Activated CD8-positive, alpha-beta T cell treated with anti-CD3 and anti-CD28 coated beads, Interleukin-2, amount 10 ng/mL, durations not matched to agents 7 days and 5 days (primary cell): Measurements from ENCODE around the gene CCDC88B. TPM values are rescaled to one million over a fixed set of nuclear protein-coding genes. Genes with fewer than 3 reads are reported as not detected.

Experiments used
- ATAC-seq: fragments of 150-1000 bp; cut with Tn5 transposase; one replicate; pipeline ENCODE4 v1.10.0; 2021; ENCODE audit warnings: moderate library complexity
- CTCF ChIA-PET: fragments of 350-600 bp; sonication (Branson Sonifier 250); formaldehyde crosslinking; loops from one replicate; lab custom pipeline; 2021; ENCODE audit warnings: antibody characterized with exemption; lab: Charles Lee
- POLR2A ChIA-PET: fragments of 350-600 bp; sonication (Branson Sonifier 250); formaldehyde crosslinking; loops from one replicate; lab custom pipeline; 2021; ENCODE audit warnings: antibody characterized with exemption; lab: Charles Lee
- DNase-seq: peaks from one replicate; pipeline ENCODE4 v3.0.0-alpha.2; 2020
- H3K27ac Mint-ChIP-seq: one replicate; pipeline ENCODE4 v1.8.0; 2021; ENCODE audit warnings: mild to moderate bottlenecking, mixed read lengths
- H3K27me3 Mint-ChIP-seq: one replicate; pipeline ENCODE4 v1.8.0; 2021; ENCODE audit warnings: low read depth, mixed read lengths
- H3K36me3 Mint-ChIP-seq: one replicate; pipeline ENCODE4 v1.8.0; 2021; ENCODE audit warnings: low read depth, mixed read lengths
- H3K4me1 Mint-ChIP-seq: one replicate; pipeline ENCODE4 v1.8.0; 2021; ENCODE audit warnings: low read depth, mixed read lengths
- H3K4me3 Mint-ChIP-seq: one replicate; pipeline ENCODE4 v1.8.0; 2021; ENCODE audit warnings: mild to moderate bottlenecking, mixed read lengths
- H3K9me3 Mint-ChIP-seq: one replicate; pipeline ENCODE4 v1.8.0; 2022; ENCODE audit warnings: mixed read lengths; ENCODE audit not compliant: insufficient read depth
- total RNA-seq, 2 experiments: library from RNA; stranded (reverse); gene quantifications; one replicate each; pipeline ENCODE4 v1.2.3, GENCODE V29; 2021

Gene CCDC88B
- total RNA-seq, 2 experiments from 2014 or later, result 127 TPM

DNA sequence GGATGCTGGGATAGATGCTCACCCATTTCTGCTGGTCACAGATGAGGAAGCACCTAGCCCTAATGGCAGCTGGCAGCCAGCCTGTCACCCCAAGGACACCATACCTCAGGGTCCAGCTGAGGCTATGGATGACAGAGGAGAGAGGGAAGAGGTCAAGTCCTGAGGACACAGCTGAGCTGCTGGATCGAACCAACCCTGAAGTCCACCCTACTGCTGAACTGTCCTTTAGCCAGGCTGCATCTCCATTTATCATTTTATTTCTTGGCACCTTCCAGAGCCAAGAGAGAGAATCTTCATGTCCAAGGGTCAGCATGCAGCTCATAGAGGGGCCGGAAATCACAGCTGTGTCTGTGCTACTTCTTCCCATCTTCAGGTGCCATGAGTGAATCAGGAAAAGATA lies 49.8 kb downstream of the CCDC88B start:
- Mint-ChIP-seq H3K4me1 (peaks cover 36% of the 10 kb centered on the region), H3K27me3 (peaks cover 48% of the 10 kb centered on the region), H3K4me3 (no peak overlapping the region), H3K27ac (no peak overlapping the region), H3K9me3 (no peaks in the 10 kb centered on the region), H3K36me3 (no peaks in the 10 kb centered on the region)
- POLR2A ChIA-PET, result interaction anchor here (1.2 kb wide), 1 partner anchor 30 kb away, joined by 4 read pairs; no protein-coding TSS in a partner anchor
- no peak for DNase-seq
- no peak for ATAC-seq
- CTCF ChIA-PET, result interaction anchor here (2.9 kb wide), 1 partner anchor 59 kb away, joined by 11 read pairs; no protein-coding TSS in a partner anchor

DNA sequence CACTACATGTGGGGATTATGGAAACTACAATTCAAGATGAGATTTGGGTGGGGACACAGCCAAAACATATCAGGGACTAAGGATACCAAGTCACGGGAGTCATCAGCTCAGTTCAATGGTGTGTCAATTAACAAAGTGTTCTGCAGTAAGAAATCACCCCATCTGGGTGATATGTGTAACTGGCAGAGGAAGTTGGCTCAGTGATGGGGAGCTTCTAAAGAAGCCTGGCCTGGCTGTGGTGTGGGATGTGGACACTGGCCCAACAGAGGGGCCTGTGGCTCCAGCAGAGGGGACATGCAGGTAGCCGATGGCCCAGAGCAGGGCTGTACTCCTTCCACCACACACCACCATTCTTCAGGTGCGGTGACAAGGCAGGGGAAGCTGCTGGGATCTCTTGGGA lies 50.6 kb downstream of the CCDC88B start:
- DNase-seq (no peak), ATAC-seq (no peak)
- Mint-ChIP-seq H3K27me3 (peaks cover 51% of the 10 kb centered on the region), H3K9me3 (no peaks in the 10 kb centered on the region), H3K4me1 (peaks cover 34% of the 10 kb centered on the region), H3K36me3 (no peaks in the 10 kb centered on the region), H3K4me3 (peak overlapping the region; percentile 31), H3K27ac (peak overlapping the region; percentile 19)
- ChIA-PET POLR2A (no interaction called here), CTCF (interaction anchor here (0.9 to 2.9 kb wide), 3 partner anchors 34 to 603 kb away, joined by 3 to 11 read pairs (median 3); no protein-coding TSS in a partner anchor)

DNA sequence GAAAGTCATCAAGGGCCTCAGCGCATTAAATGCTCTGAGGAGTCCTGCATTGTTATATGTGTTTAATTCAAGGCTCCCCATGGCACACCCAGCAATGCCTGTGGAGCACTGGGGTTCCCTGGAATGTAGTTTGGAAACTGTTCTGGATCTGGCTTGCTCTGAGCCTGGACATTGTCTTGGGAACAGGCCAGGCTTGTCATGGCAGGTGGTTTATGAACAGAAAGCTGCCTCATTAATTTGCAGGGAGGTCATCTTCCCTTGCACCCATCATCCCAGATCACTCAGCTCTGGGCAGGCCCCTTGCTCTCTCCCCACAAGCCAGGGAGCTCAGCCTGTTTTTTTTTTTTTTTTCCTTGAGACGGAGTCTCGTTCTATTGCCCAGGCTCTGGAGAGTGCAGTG lies 51.8 kb downstream of the CCDC88B start:
- CTCF ChIA-PET, result interaction anchor here (0.7 to 1.2 kb wide), 2 partner anchors 36 to 58 kb away, joined by 3 read pairs; no protein-coding TSS in a partner anchor
- POLR2A ChIA-PET, result no interaction called here
- Mint-ChIP-seq H3K27me3 (peaks cover 50% of the 10 kb centered on the region), H3K4me3 (no peak overlapping the region), H3K9me3 (no peaks in the 10 kb centered on the region), H3K4me1 (peaks cover 23% of the 10 kb centered on the region), H3K27ac (no peak overlapping the region), H3K36me3 (no peaks in the 10 kb centered on the region)
- ATAC-seq, result no peak
- DNase-seq, result no peak

DNA sequence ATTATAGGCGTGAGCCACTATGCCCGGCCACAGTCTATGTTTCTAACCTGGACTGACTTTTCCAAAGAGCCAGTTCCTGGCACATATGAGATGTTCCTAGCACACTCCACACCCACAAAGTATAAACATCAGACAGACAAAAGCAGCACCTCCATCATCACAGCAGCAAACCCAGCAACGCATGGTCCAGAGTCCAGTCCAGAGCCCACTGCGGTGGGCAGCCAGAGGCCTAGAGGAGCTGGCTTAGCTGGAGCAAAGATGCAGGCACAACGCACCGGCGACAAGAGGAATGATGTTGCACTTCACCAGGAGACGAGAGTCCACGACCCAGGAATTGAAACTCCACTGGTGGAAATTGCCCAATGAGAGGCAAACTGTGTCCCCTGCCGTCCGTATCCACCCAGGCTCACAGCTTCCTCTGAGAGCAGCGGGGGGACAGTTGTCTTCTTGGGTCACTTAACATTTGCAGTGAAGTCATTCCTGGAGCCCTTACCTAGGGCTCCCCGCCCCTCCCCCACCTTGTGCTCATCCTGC lies 55.6 kb downstream of the CCDC88B start:
- no peaks in the 10 kb centered on the region for H3K9me3 Mint-ChIP-seq
- no peaks in the 10 kb centered on the region for H3K36me3 Mint-ChIP-seq
- peaks cover 21% of the 10 kb centered on the region for H3K27me3 Mint-ChIP-seq
- H3K4me1 Mint-ChIP-seq, result peaks cover 14% of the 10 kb centered on the region
- CTCF ChIA-PET, result interaction anchor here (0.7 to 1.1 kb wide), 2 partner anchors 54 to 236 kb away, joined by 3 to 4 read pairs; no protein-coding TSS in a partner anchor
- H3K4me3 Mint-ChIP-seq, result no peak overlapping the region
- no peak overlapping the region for H3K27ac Mint-ChIP-seq
- POLR2A ChIA-PET, result no interaction called here
- ATAC-seq, result no peak
- no peak for DNase-seq

DNA sequence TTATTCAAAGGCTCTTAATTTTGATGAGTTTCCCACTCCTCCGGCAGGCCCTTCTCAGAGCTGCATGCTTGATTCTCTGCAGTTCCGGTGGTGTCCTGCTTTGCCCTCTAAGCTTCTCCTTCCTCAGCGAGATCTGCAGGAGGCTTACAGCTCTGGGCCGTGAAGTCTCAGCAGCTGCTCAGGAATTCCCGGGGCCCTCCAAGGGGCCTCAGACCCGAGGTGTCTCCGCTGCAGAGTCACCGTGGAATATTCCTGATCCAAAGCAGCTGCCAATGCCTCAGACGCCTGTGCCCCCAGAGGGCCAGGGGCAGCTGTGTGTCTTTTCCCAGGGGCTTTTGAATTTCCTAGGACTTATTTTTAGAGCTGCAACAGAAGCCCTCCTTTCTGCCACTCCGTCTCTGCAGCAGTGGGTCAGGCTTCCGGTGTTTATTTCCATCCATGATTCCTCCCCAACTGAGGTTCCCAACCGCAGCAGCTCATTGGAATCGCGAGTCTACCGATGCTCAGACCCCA lies 56.1 kb downstream of the CCDC88B start:
- ATAC-seq, result no peak
- POLR2A ChIA-PET, result no interaction called here
- H3K36me3 Mint-ChIP-seq, result no peaks in the 10 kb centered on the region
- CTCF ChIA-PET, result interaction anchor here (0.7 to 1.1 kb wide), 2 partner anchors 53 to 235 kb away, joined by 3 to 4 read pairs; no protein-coding TSS in a partner anchor
- H3K27ac Mint-ChIP-seq, result no peak overlapping the region
- no peaks in the 10 kb centered on the region for H3K9me3 Mint-ChIP-seq
- H3K4me1 Mint-ChIP-seq, result peaks cover 9% of the 10 kb centered on the region
- peaks cover 21% of the 10 kb centered on the region for H3K27me3 Mint-ChIP-seq
- H3K4me3 Mint-ChIP-seq, result no peak overlapping the region
- no peak for DNase-seq

DNA sequence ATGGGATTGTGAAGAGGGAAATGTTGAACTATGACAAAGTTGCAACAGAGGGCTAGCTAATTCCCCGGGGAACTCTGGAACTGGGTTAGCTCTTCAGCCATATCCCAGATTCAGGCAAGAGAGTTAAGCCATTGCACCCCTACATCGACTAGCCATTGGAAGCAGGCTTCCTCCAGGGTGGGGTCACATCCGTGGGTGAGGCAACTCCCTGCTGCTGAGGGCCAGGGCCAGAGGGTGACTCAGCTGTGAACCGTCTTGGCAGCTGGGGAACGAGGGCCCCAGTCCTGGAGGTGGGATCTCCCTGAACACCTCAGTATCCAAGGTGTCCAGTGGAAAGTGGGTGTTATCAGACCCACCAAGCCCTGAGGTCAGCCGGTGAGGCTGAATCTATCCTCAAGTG lies 60.1 kb downstream of the CCDC88B start:
- Mint-ChIP-seq H3K36me3 (no peaks in the 10 kb centered on the region), H3K27ac (no peak overlapping the region), H3K9me3 (no peaks in the 10 kb centered on the region), H3K27me3 (peaks cover 15% of the 10 kb centered on the region), H3K4me3 (no peak overlapping the region), H3K4me1 (no peaks in the 10 kb centered on the region)
- ATAC-seq (no peak), DNase-seq (no peak)
- ChIA-PET CTCF (no interaction called here), POLR2A (no interaction called here)

DNA sequence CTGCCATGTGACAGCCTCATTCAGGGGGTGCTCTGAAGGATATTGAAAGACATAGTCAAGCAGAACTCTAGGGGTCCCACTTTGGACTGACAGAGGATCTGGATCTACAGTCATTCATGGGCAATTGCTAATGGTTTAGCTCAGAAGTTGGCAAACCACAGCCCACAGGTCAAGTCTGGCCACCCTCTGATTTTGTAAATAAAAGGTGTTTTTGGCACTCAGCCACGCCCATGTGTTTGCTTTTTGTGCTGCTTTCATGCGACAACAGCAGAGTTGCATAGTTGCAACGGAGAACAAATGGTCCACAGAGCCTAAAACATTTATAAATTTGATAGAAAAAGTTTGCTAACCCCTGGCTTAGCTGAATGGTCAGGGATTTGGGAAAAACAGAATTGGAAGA lies 60.7 kb downstream of the CCDC88B start:
- ChIA-PET POLR2A (no interaction called here), CTCF (no interaction called here)
- H3K4me3 Mint-ChIP-seq, result no peak overlapping the region
- no peak for DNase-seq
- no peaks in the 10 kb centered on the region for H3K4me1 Mint-ChIP-seq
- ATAC-seq, result no peak
- no peaks in the 10 kb centered on the region for H3K9me3 Mint-ChIP-seq
- no peaks in the 10 kb centered on the region for H3K36me3 Mint-ChIP-seq
- H3K27ac Mint-ChIP-seq, result no peak overlapping the region
- peaks cover 15% of the 10 kb centered on the region for H3K27me3 Mint-ChIP-seq

DNA sequence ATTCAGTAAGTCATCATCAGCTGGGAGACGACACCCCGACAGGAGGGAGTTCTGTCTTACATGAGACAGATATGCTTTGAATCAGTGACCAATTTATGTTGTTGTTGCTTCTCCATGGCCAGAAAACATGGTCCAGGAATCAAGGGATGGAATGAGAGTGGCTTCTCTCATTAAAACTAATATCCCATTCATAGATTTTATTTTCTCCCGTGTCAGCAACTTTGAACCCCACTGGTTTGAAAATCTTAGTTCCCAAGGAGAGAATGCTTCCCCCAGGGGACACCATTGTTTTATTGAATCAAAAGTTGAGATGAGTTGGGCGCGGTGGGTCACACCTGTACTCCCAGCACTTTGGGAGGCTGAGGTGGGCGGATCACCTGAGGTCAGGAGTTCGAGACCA lies 61.8 kb downstream of the CCDC88B start:
- no peaks in the 10 kb centered on the region for H3K36me3 Mint-ChIP-seq
- ChIA-PET CTCF (no interaction called here), POLR2A (no interaction called here)
- H3K4me3 Mint-ChIP-seq, result no peak overlapping the region
- DNase-seq (no peak), ATAC-seq (no peak)
- H3K4me1 Mint-ChIP-seq, result no peaks in the 10 kb centered on the region
- no peak overlapping the region for H3K27ac Mint-ChIP-seq
- no peaks in the 10 kb centered on the region for H3K9me3 Mint-ChIP-seq
- H3K27me3 Mint-ChIP-seq, result peaks cover 13% of the 10 kb centered on the region

DNA sequence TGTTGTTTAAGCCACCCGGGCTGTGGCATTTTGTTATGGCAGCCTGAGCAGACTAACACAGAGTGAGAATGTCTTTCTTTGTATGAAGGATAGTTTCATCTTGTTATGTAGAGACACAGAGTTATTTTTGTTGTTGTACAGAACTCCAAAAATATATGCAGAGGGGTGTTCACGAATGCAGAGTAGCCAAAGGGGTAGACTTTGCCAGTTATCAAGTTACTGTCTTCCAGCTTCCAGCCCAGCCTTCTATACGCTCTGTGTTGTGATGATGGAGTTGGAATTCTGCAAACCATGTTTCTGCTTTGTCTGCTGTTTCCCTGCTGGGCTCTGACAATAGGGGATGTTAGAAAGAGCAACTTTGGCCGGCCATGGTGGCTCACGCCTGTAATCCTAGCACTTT lies 63.1 kb downstream of the CCDC88B start:
- no peak overlapping the region for H3K4me3 Mint-ChIP-seq
- no peaks in the 10 kb centered on the region for H3K4me1 Mint-ChIP-seq
- peaks cover 13% of the 10 kb centered on the region for H3K27me3 Mint-ChIP-seq
- ChIA-PET POLR2A (no interaction called here), CTCF (interaction anchor here (1.4 kb wide), 1 partner anchor 46 kb away, joined by 4 read pairs; no protein-coding TSS in a partner anchor)
- H3K27ac Mint-ChIP-seq, result no peak overlapping the region
- no peak for DNase-seq
- H3K36me3 Mint-ChIP-seq, result no peaks in the 10 kb centered on the region
- ATAC-seq, result no peak
- H3K9me3 Mint-ChIP-seq, result no peaks in the 10 kb centered on the region

DNA sequence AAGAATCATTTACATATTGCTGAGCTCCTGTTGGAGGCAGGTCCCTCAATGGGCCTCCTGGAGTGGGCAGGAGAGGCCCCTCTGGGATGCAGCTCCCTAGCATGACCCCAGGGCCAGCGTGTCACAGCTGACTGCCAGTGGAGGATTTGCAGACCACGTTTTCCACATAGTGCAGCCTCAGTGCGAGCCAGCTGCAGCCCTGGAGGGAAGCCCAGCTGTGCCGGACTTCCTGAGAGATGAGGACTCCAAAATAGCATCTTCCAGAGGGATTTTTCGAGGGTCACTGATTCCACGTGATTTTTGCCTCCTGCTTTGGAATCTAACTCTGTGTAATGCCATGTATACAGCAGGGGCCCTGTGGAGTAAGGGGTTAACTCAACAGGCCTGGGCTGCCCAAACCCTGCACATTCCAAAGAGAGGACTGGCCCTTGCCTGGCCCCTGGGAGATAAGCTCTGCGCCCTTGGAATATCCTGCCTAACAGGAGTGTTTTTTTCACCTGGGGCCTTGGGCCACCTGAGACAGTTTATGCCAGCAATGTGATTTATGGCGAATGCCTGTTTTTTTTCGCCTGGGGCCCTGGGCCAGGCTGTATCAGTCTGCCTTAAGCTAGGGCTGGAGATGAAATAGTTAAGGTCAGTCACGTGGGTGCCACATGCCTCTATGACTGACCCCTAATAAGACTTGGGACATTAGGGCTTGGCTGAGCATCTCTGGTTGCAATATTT lies 66.4 kb downstream of the CCDC88B start:
- ATAC-seq (no peak), DNase-seq (no peak)
- no peaks in the 10 kb centered on the region for H3K4me1 Mint-ChIP-seq
- no peak overlapping the region for H3K4me3 Mint-ChIP-seq
- no peak overlapping the region for H3K27ac Mint-ChIP-seq
- ChIA-PET POLR2A (no interaction called here), CTCF (interaction anchor here (0.7 to 1.4 kb wide), 3 partner anchors 42 to 53 kb away, joined by 3 to 5 read pairs (median 3); no protein-coding TSS in a partner anchor)
- no peaks in the 10 kb centered on the region for H3K36me3 Mint-ChIP-seq
- H3K9me3 Mint-ChIP-seq, result no peaks in the 10 kb centered on the region
- peaks cover 15% of the 10 kb centered on the region for H3K27me3 Mint-ChIP-seq
